GM23338 (cell line): ENCODE results near the gene UBASH3A.
A peak's percentile ranks its signal among the peaks of the same experiment; 100 is the strongest.

ENCODE experiments used
- CTCF ChIP-seq, 2 experiments: fragments of 200-600 bp in 1 of 2; sonication (generic) in 1 of 2; conservative IDR thresholded peaks; 2 replicates each; pipeline versions ENCODE4 v1.5.1 to v1.6.1; 2016 to 2017; ENCODE audit warnings: antibody characterized with exemption in 2 of 2, low read depth in 2 of 2, mild to moderate bottlenecking in 2 of 2, moderate library complexity in 1 of 2
- EZH2 ChIP-seq: fragments of 200-600 bp; sonication (generic); IDR thresholded peaks from one replicate; pipeline ENCODE4 v1.8.0; 2017; ENCODE audit warnings: antibody characterized with exemption, mild to moderate bottlenecking, low read depth; ENCODE audit not compliant: unreplicated experiment
- EZH2phosphoT487 ChIP-seq: fragments of 200-600 bp; sonication (generic); IDR thresholded peaks from one replicate; pipeline ENCODE4 v1.8.1; 2018; ENCODE audit warnings: antibody characterized with exemption; ENCODE audit not compliant: unreplicated experiment
- NANOG ChIP-seq: IDR thresholded peaks from 2 replicates; pipeline ENCODE4 v1.6.1; 2016; ENCODE audit warnings: antibody characterized with exemption, borderline replicate concordance
- STAT1 ChIP-seq: IDR thresholded peaks from one replicate; pipeline ENCODE4 v1.6.1; 2016; ENCODE audit warnings: antibody characterized with exemption; ENCODE audit not compliant: unreplicated experiment
- ZNF331 ChIP-seq: fragments of 250-450 bp; sonication (Bioruptor Pico); IDR thresholded peaks from 2 replicates; pipeline ENCODE4 v1.5.0; 2020; ENCODE audit warnings: low read depth, mild to moderate bottlenecking, moderate library complexity

- TF ChIP-seq CTCF (conservative IDR thresholded peaks at IDR 0.05; ENCODE audit: low read depth in 2 of 2), result peak; percentile 43 to 60
- no peak for TF ChIP-seq EZH2
- TF ChIP-seq NANOG, result no peak
- TF ChIP-seq STAT1, result no peak
- TF ChIP-seq ZNF331 (CRISPR knock-in tag), result no peak
- no peak for TF ChIP-seq EZH2phosphoT487
These were observed 43.4 kb upstream of the UBASH3A start for GRCh38 chr21:42360317-42360716.
